Measurements from ENCODE around the gene OPA1.

Gene OPA1

GRCh38 chr3:193744822-193745684 is 152.0 kb downstream of the OPA1 start:
- H3K4me3 ChIP-seq (ENCODE audit: low read depth, low read length): no peak overlapping the region
- no peak for TF ChIP-seq CTCF (IDR thresholded peaks at IDR 0.05; ENCODE audit: low read depth, low read length)

- TF ChIP-seq CTCF (IDR thresholded peaks at IDR 0.05; ENCODE audit: low read depth, low read length): no peak
- no peak overlapping the region for H3K4me3 ChIP-seq (ENCODE audit: low read depth, low read length)
These were observed 153.8 kb downstream of the OPA1 start for GRCh38 chr3:193746832-193747231.
